HS-27A (cell line): ENCODE measurements around the gene SRPK1.
"Not testable (repeated sequence)": the region's sequence is repeated elsewhere in the genome, so short reads cannot be mapped to it uniquely, and the experiment has no call there.

Source experiments
- DNase-seq: peaks from one replicate; pipeline ENCODE4 v3.0.0-alpha.2; 2012; ENCODE audit warnings: low read depth, missing footprints

SRPK1 gene

GRCh38 chr6:35931120-35931561 lies 10.2 kb upstream of the SRPK1 start:
- DNase-seq = no peak

- no peak for DNase-seq
Observed at GRCh38 chr6:35929601-35930000, 8.7 kb upstream of the SRPK1 start.

GRCh38 chr6:35926509-35927215 lies 5.8 kb upstream of the SRPK1 start:
- no peak for DNase-seq

- DNase-seq = no peak
Observed at GRCh38 chr6:35925961-35926360, 5.1 kb upstream of the SRPK1 start.

GRCh38 chr6:35924146-35924545 lies 3.2 kb upstream of the SRPK1 start:
- DNase-seq = no peak

- DNase-seq = no peak
Observed at GRCh38 chr6:35922139-35922554, 1.2 kb upstream of the SRPK1 start.

- no peak for DNase-seq
Observed at GRCh38 chr6:35919827-35920751, 809 bp downstream of the SRPK1 start.

GRCh38 chr6:35919085-35919826 lies 1.6 kb downstream of the SRPK1 start:
- no peak for DNase-seq

GRCh38 chr6:35916893-35917292 lies 4.0 kb downstream of the SRPK1 start:
- DNase-seq = not testable (repeated sequence)

GRCh38 chr6:35916056-35916455 lies 4.8 kb downstream of the SRPK1 start:
- DNase-seq = no peak

- DNase-seq = no peak
Observed at GRCh38 chr6:35914536-35914935, 6.4 kb downstream of the SRPK1 start.

- no peak for DNase-seq
Observed at GRCh38 chr6:35911871-35912653, 8.8 kb downstream of the SRPK1 start.

GRCh38 chr6:35909571-35909970 lies 11.3 kb downstream of the SRPK1 start:
- DNase-seq = not testable (repeated sequence)

- not testable (repeated sequence) for DNase-seq
Observed at GRCh38 chr6:35908753-35909401, 12.0 kb downstream of the SRPK1 start.

GRCh38 chr6:35907750-35908149 lies 13.1 kb downstream of the SRPK1 start:
- DNase-seq = no peak

GRCh38 chr6:35906499-35906846 lies 14.4 kb downstream of the SRPK1 start:
- no peak for DNase-seq

- no peak for DNase-seq
Observed at GRCh38 chr6:35905841-35906498, 14.9 kb downstream of the SRPK1 start.

GRCh38 chr6:35905141-35905785 lies 15.6 kb downstream of the SRPK1 start:
- no peak for DNase-seq

GRCh38 chr6:35903679-35904078 lies 17.2 kb downstream of the SRPK1 start:
- no peak for DNase-seq

- DNase-seq = no peak
Observed at GRCh38 chr6:35900448-35900847, 20.4 kb downstream of the SRPK1 start.
